Measurements from ENCODE around the gene ANTXR2.
A peak's percentile ranks its signal among the peaks of the same experiment; 100 is the strongest.

The ANTXR2 gene

DNA sequence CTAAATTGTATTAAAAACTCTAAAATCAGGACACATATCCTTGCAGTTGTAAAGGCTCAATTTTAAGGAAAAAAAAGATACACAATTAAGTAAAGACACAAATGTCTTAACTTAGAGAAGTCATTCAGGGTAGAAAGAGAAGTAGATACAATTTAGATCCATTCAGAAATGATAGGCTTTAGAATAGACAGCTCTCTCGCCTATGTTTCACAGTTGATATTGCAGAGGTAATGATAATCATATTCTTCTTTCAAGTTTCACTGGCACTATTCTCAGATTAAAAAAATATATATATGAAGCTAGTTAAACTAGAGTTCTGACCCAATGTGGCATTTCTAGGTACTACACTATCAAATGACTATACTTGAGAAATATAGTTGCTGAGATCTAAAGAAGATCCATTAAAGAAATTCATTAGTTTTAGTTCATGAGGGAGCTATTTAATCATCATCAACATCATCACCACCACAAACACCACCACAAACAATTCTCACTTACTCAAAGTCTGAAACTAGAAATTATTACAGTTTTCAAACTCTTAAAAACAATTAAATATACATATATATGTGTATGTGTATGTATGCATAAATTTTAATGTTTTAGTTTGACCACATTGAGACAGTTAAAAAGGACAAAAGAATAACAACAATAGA is 93.1 kb downstream of the ANTXR2 start:
- no peak overlapping the region for H3K4me3 ChIP-seq (ENCODE audit: low read depth, low read length)
- TF ChIP-seq, protein P1, sequence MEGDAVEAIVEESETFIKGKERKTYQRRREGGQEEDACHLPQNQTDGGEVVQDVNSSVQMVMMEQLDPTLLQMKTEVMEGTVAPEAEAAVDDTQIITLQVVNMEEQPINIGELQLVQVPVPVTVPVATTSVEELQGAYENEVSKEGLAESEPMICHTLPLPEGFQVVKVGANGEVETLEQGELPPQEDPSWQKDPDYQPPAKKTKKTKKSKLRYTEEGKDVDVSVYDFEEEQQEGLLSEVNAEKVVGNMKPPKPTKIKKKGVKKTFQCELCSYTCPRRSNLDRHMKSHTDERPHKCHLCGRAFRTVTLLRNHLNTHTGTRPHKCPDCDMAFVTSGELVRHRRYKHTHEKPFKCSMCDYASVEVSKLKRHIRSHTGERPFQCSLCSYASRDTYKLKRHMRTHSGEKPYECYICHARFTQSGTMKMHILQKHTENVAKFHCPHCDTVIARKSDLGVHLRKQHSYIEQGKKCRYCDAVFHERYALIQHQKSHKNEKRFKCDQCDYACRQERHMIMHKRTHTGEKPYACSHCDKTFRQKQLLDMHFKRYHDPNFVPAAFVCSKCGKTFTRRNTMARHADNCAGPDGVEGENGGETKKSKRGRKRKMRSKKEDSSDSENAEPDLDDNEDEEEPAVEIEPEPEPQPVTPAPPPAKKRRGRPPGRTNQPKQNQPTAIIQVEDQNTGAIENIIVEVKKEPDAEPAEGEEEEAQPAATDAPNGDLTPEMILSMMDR (IDR thresholded peaks at IDR 0.05; ENCODE audit: low read depth, low read length): no peak
- in situ Hi-C loops (cut with HindIII; ENCODE audit: low sequenced_read_pairs): no loop called here
- DNase-seq (ENCODE audit: low read depth, low spot score): no peak

- no peak for DNase-seq (ENCODE audit: low read depth, low spot score)
- H3K4me3 ChIP-seq (ENCODE audit: low read depth, low read length): no peak overlapping the region
- TF ChIP-seq, protein P1 (IDR thresholded peaks at IDR 0.05; ENCODE audit: low read depth, low read length): no peak
- in situ Hi-C loops (cut with HindIII; ENCODE audit: low sequenced_read_pairs): no loop called here
Observed at GRCh38 chr4:79977131-79977840, 95.7 kb downstream of the ANTXR2 start.

- peak; percentile 68 for DNase-seq (ENCODE audit: low read depth, low spot score)
- in situ Hi-C loops (cut with HindIII; ENCODE audit: low sequenced_read_pairs): no loop called here
- TF ChIP-seq, protein P1 (IDR thresholded peaks at IDR 0.05; ENCODE audit: low read depth, low read length): no peak
- peak overlapping the region; percentile 24 for H3K4me3 ChIP-seq (ENCODE audit: low read depth, low read length)
Observed at GRCh38 chr4:79964400-79965211, 108.4 kb downstream of the ANTXR2 start.

- DNase-seq (ENCODE audit: low read depth, low spot score): peak; percentile 38
- peak overlapping the region; percentile 24 for H3K4me3 ChIP-seq (ENCODE audit: low read depth, low read length)
- in situ Hi-C loops (cut with HindIII; ENCODE audit: low sequenced_read_pairs): no loop called here
- TF ChIP-seq, protein P1 (IDR thresholded peaks at IDR 0.05; ENCODE audit: low read depth, low read length): no peak
Observed at GRCh38 chr4:79964020-79964399, 109.0 kb downstream of the ANTXR2 start.

DNA sequence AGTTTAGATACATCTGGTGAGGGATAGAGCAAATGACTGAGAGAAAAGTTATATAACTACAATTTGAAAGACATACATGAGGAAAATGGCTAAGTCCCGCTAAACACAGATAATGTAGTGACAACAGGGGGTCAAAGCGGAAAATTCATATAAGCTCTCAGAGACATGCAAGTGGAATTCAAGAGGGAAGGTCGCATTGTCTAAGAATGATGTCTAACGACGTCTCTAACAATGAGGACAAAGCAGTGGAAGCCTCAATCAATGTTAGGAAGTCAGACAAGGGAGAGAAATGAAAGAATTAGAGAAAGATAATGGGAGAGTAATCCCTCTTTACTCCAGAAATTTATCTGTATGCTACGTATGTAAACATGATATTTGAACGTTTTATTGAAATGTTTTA is 113.4 kb downstream of the ANTXR2 start:
- no peak for DNase-seq (ENCODE audit: low read depth, low spot score)
- TF ChIP-seq, protein P1 (IDR thresholded peaks at IDR 0.05; ENCODE audit: low read depth, low read length): no peak
- in situ Hi-C loops (cut with HindIII; ENCODE audit: low sequenced_read_pairs): no loop called here
- H3K4me3 ChIP-seq (ENCODE audit: low read depth, low read length): no peak overlapping the region

DNA sequence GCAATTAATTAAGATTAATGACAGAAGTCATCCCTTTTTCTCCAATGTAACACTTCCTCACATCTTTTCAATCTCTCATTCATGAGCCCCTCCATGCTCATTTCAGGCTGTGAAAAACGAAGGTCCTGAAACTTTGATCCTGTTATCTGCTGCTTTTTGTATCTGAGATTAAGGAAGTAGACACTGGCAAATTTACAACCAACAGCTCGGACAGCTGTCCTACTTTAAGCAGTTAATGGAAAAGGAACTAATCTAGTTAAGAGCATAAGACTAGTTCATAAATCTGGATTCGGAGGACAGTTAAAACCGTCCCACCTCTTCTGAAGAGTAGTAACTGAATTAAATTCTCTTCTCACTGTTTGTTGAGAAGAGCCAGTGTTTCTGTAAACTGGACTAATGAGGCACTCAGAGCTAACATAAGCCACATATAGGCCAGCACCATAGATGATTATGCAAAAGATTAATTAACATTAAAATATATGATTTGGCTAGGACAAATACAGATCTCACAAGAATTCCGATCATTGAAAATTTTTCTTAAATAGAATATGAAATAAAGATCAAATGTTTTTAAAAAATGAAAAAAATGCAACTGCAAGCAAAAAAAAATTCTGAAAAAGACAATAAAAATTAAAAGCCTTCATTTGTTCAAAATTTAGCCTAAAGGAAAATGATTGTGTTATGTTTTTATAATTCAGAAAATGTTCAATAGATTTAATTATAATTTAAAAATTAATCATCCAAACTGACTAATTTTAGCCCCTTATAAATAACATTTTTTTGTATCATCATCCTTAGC is 114.4 kb downstream of the ANTXR2 start:
- in situ Hi-C loops (cut with HindIII; ENCODE audit: low sequenced_read_pairs): no loop called here
- DNase-seq (ENCODE audit: low read depth, low spot score): no peak
- TF ChIP-seq, protein P1 (IDR thresholded peaks at IDR 0.05; ENCODE audit: low read depth, low read length): no peak
- no peak overlapping the region for H3K4me3 ChIP-seq (ENCODE audit: low read depth, low read length)

Measured in astrocyte of the spinal cord (primary cell).